ENCODE results near the gene ZHX3.

The ZHX3 gene

GRCh38 chr20:41222296-41222695 is 95.2 kb downstream of the ZHX3 start:
- no peak for DNase-seq

- DNase-seq: no peak
Observed at GRCh38 chr20:41221614-41222218, 95.8 kb downstream of the ZHX3 start.

- DNase-seq: no peak
Observed at GRCh38 chr20:41219824-41220223, 97.7 kb downstream of the ZHX3 start.

GRCh38 chr20:41218466-41218865 is 99.1 kb downstream of the ZHX3 start:
- no peak for DNase-seq

- DNase-seq: no peak
Observed at GRCh38 chr20:41217422-41217821, 100.1 kb downstream of the ZHX3 start.

- no peak for DNase-seq
Observed at GRCh38 chr20:41214666-41215065, 102.9 kb downstream of the ZHX3 start.

GRCh38 chr20:41214202-41214601 is 103.3 kb downstream of the ZHX3 start:
- no peak for DNase-seq

GRCh38 chr20:41213150-41213820 is 104.2 kb downstream of the ZHX3 start:
- no peak for DNase-seq

- DNase-seq: no peak
Observed at GRCh38 chr20:41205313-41205712, 112.2 kb downstream of the ZHX3 start.

- no peak for DNase-seq
Observed at GRCh38 chr20:41204304-41205265, 112.9 kb downstream of the ZHX3 start.

- no peak for DNase-seq
Observed at GRCh38 chr20:41203660-41204059, 113.9 kb downstream of the ZHX3 start.

- no peak for DNase-seq
Observed at GRCh38 chr20:41202426-41202825, 115.1 kb downstream of the ZHX3 start.

GRCh38 chr20:41201760-41202159 is 115.8 kb downstream of the ZHX3 start:
- no peak for DNase-seq

- DNase-seq: no peak
Observed at GRCh38 chr20:41200446-41201202, 116.9 kb downstream of the ZHX3 start.

- no peak for DNase-seq
Observed at GRCh38 chr20:41198443-41198842, 119.1 kb downstream of the ZHX3 start.

GRCh38 chr20:41196653-41197225 is 120.8 kb downstream of the ZHX3 start:
- no peak for DNase-seq

- no peak for DNase-seq
Observed at GRCh38 chr20:41192575-41192974, 125.0 kb downstream of the ZHX3 start.

- DNase-seq: no peak
Observed at GRCh38 chr20:41191562-41192500, 125.7 kb downstream of the ZHX3 start.

- no peak for DNase-seq
Observed at GRCh38 chr20:41187668-41188067, 129.9 kb downstream of the ZHX3 start.

- DNase-seq: no peak
Observed at GRCh38 chr20:41185013-41185757, 132.3 kb downstream of the ZHX3 start.

GRCh38 chr20:41183831-41184230 is 133.7 kb downstream of the ZHX3 start:
- DNase-seq: no peak
